OCI-LY3 (cell line): ENCODE data around the gene TBP.

ENCODE experiments used
- CTCF ChIP-seq: fragments of 200-600, 300-600 bp; sonication (generic); IDR thresholded peaks from 2 replicates; pipeline ENCODE4 v1.5.1; 2014; ENCODE audit warnings: antibody characterized with exemption, low read length, low read depth
- EZH2phosphoT487 ChIP-seq: fragments of 200-600 bp; shearing (Covaris generic); IDR thresholded peaks from 2 replicates; pipeline ENCODE4 v1.6.1; 2018; ENCODE audit warnings: antibody characterized with exemption, mixed run types, low read depth

GRCh38 chr6:170584181-170584953, 30.2 kb downstream of the TBP start, which contains the start of gene PDCD2:
- TF ChIP-seq CTCF (no peak), EZH2phosphoT487 (no peak)
